ENCODE results near the gene OR2A5.

- TF ChIP-seq CTCF (IDR thresholded peaks at IDR 0.05; ENCODE audit: insufficient read depth, low read length) (no peak), POLR2AphosphoS5 (IDR thresholded peaks at IDR 0.05; ENCODE audit: low read depth) (no peak), GABPA (IDR thresholded peaks at IDR 0.05; ENCODE audit: low read depth) (no peak)
- TF ChIP-seq, protein P1, sequence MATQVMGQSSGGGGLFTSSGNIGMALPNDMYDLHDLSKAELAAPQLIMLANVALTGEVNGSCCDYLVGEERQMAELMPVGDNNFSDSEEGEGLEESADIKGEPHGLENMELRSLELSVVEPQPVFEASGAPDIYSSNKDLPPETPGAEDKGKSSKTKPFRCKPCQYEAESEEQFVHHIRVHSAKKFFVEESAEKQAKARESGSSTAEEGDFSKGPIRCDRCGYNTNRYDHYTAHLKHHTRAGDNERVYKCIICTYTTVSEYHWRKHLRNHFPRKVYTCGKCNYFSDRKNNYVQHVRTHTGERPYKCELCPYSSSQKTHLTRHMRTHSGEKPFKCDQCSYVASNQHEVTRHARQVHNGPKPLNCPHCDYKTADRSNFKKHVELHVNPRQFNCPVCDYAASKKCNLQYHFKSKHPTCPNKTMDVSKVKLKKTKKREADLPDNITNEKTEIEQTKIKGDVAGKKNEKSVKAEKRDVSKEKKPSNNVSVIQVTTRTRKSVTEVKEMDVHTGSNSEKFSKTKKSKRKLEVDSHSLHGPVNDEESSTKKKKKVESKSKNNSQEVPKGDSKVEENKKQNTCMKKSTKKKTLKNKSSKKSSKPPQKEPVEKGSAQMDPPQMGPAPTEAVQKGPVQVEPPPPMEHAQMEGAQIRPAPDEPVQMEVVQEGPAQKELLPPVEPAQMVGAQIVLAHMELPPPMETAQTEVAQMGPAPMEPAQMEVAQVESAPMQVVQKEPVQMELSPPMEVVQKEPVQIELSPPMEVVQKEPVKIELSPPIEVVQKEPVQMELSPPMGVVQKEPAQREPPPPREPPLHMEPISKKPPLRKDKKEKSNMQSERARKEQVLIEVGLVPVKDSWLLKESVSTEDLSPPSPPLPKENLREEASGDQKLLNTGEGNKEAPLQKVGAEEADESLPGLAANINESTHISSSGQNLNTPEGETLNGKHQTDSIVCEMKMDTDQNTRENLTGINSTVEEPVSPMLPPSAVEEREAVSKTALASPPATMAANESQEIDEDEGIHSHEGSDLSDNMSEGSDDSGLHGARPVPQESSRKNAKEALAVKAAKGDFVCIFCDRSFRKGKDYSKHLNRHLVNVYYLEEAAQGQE (IDR thresholded peaks at IDR 0.05; ENCODE audit: insufficient replicate concordance, low read depth), result no peak
These were observed 37.1 kb upstream of the OR2A5 start for GRCh38 chr7:144011458-144012230.

Measured in HL-60 (cell line).